SU-DHL-6 (cell line): Measurements from ENCODE around the gene SEBOX.

ENCODE experiments used
- CTCF ChIP-seq: fragments of 200-600 bp; sonication (generic); IDR thresholded peaks from one replicate; pipeline ENCODE4 v1.5.1; 2017; ENCODE audit warnings: antibody characterized with exemption, mild to moderate bottlenecking, low read length, moderate library complexity; ENCODE audit not compliant: insufficient read depth, poor library complexity, severe bottlenecking
- EZH2phosphoT487 ChIP-seq: fragments of 200-600 bp; sonication (generic), shearing (Covaris generic); conservative IDR thresholded peaks from 2 replicates; pipeline ENCODE4 v1.6.1; 2018; ENCODE audit warnings: mild to moderate bottlenecking, antibody characterized with exemption, low read length, moderate library complexity, mixed read lengths

GRCh38 chr17:28334171-28334570, 30.8 kb downstream of the SEBOX start:
- TF ChIP-seq CTCF: no peak
- TF ChIP-seq EZH2phosphoT487: no peak
